GM19324 (cell line): ENCODE measurements around the gene HEATR3.

ENCODE experiments used
- ATAC-seq: cut with Tn5 transposase; IDR thresholded peaks from one replicate; pipeline ENCODE4 v1.9.1; 2021; ENCODE audit warnings: mild to moderate bottlenecking, moderate library complexity; ENCODE audit not compliant: unreplicated experiment, low FRiP score

HEATR3 gene, protein sequence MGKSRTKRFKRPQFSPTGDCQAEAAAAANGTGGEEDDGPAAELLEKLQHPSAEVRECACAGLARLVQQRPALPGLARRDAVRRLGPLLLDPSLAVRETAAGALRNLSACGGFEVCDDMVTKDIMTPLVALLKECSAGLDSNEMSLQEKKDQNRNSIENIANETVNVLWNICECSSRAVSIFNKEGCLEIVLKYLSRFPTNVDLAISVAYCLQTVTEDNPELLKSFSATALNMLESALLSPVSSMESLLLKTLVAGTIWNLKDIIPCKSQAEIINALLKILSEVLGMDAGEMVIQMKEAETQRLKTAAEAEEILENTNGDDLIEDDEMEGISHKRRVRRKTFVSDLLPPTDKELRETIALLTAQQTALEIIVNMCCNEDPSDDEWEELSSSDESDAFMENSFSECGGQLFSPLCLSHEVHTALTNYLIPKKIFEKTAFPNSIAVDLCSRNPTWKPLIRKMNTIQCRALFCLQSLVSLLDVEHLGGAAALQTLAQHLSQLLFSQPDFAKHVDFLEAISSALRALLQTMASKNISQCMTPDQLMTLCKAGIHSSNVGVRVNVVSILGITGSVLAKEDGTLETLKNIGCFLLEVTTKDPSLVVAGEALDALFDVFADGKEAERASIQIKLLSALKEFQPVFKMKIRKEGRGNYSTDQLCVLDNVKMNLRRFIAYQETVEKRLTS

DNA sequence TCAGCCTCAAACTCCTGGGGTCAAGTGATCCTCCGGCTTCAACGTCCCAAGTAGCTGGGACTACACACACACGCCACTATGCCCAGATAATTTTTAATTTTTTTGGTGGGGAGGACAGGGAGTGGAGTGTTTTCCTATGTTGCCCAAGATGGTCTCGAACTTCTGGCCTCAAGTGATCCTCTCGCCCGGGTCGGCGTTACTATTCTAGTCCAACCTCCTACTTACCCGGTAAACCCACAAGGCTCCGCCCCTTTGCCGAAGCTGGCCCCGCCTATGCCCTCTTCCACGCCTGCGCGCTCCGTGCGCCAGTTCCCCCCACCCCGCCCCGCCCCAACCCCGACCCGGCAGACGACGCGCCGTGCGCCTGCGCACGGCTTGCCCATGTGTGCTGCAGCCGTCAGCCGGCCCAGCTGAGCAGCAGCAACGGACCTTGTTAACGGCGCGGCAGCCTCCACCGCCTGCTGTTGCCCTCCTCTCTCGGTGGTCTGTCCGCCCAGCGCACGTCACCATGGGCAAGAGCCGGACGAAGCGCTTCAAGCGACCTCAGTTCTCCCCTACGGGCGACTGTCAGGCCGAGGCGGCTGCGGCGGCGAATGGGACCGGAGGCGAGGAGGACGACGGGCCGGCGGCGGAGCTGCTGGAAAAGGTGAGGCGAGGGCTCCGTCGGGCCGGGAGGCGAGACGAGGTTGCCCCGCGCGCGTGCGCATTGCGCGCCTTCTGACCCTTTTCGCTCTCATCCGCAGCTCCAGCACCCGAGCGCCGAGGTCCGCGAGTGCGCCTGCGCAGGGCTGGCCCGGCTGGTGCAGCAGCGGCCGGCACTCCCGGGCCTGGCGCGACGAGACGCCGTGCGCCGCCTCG is at the start of gene HEATR3:
Gene HEATR3, plus strand, starts transcription at position 347 of the 858 bp plus-strand sequence. Its CDS starts 162 bp downstream, at position 509.
- ATAC-seq = peak; percentile 78

GRCh38 chr16:50017553-50017952 is 48.2 kb upstream of the HEATR3 start:
- ATAC-seq = no peak

- no peak for ATAC-seq
These were observed 44.2 kb upstream of the HEATR3 start for GRCh38 chr16:50021544-50021943.

DNA sequence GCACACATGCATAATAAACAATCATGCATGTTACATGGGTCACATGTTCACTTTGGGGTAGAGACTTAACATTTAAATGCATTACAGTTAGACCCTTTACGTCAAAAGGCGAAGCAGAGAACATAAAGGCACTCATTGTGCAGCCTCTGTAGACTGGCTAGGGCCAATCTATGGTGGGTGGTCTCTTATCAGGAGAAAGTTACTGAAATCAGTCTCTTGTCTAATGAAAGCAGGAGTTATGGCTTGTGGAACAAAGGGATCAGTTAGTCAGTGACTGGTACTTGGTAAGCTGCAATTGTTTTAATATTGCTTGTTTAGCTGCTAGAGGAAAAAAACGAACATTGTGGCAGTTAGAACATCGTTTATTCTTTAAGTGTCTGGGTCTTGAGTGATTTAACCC is 42.1 kb upstream of the HEATR3 start:
- ATAC-seq = no peak

DNA sequence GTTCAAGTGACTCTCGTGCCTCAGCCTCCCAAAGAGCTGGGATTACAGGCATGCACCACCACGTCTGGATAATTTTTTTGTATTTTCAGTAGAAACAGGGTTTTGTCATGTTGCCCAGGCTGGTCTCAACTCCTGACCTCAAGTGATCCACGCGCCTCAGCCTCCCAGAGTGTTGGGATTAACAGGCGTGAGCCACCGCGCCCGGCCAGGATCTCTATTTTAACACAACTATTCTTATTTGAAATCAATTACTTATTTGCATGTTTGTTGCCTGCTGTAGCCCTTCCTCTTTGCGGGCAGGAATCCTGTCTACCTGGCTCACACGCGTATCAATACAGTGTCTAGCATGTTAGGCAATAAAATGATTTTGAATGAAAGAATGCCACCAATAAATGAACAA is 41.6 kb upstream of the HEATR3 start:
- no peak for ATAC-seq

- peak; percentile 98 for ATAC-seq
These were observed 40.9 kb upstream of the HEATR3 start, which contains the start of gene CNEP1R1 for GRCh38 chr16:50024684-50025536. CNEP1R1 (plus strand) TSS chr16:50025225; CDS start chr16:50025316, 91 bp downstream.

GRCh38 chr16:50025537-50025931 is 40.2 kb upstream of the HEATR3 start:
- peak; percentile 2 for ATAC-seq

GRCh38 chr16:50027829-50028228 is 37.9 kb upstream of the HEATR3 start:
- no peak for ATAC-seq

DNA sequence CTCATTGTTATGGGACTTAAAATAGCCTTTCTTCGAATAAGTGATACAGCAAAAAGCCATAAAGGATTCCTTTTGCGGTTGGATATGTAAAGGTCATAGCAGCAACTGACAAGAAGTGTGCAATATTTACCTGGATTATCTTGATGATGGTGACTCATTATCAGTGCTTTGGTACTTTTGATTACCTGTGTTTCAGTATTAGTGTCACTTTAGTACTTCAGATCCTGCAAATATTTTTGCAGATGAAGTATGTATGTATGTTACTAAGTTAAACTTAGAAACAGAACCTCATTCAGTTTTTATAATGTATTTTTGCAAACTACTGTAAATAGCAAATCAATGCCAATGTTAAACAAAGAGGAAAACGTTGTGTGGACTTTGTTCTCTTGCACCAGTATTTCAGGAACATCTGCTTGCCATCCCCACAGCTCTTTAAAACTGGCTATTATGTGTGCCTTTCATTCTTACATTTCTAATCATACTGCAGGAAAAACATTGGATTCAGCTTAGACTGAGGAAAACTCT is 30.2 kb upstream of the HEATR3 start:
- no peak for ATAC-seq

DNA sequence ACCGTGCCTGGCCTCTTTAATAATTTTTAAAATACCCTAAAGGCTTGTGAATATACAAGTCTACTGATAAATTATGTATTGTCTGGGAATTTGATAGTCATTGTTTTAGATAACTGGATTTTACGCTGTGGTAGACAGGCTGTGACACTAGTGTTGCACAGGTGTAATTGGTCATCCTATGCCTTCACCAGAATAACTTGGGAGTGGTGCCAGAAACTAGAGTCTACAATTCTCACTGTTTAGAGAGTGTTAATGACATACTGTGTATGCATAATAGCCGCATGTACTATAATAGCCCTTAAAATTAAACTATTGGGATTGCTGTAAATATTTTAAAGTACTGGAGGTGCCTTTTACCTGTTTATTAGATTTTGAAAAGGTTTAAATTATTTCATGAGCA is 29.3 kb upstream of the HEATR3 start:
- no peak for ATAC-seq

- no peak for ATAC-seq
These were observed 28.0 kb upstream of the HEATR3 start for GRCh38 chr16:50037662-50038220.

DNA sequence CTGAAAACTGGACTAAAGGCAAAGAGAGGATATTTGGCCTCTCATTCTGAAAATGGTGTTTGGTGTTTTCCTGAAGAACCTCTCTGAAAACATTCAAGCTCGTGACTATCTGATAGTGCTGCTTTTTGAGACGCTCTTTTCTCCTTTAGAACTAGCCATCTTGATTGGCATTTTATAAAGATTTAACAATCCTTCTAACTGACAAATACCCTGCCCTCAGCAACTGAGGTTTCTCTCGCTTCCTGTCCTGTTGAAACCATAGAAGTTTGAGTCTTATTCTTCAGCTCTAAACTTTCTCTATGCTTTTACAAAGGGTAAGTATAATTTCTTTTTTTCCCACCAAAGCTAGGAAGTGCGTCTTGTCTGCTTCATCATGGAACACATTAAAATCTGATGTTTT is 27.5 kb upstream of the HEATR3 start:
- no peak for ATAC-seq

- no peak for ATAC-seq
These were observed 26.8 kb upstream of the HEATR3 start for GRCh38 chr16:50038756-50039529.

GRCh38 chr16:50040018-50040417 is 25.8 kb upstream of the HEATR3 start:
- ATAC-seq = no peak

DNA sequence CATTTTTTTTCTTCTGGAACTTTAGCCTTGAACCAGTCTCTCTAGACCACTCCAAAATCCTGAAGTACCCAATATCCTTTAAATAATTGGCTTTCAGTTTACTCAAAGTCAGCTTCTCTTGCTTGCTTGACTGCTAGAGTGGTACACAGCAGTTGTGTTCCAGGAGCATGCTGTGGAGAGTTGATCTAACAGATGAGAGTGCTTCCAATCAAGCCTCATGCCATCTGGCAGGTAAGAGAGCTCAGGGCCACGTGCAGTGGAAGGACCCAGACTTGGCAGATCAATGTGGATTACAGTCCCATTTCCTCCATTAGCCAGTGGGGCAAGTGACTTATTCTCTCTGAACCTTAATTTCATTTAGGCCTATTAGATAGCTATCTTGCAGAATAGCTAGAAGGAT is 25.1 kb upstream of the HEATR3 start:
- ATAC-seq = no peak

- no peak for ATAC-seq
These were observed 22.4 kb upstream of the HEATR3 start for GRCh38 chr16:50043358-50043757.

DNA sequence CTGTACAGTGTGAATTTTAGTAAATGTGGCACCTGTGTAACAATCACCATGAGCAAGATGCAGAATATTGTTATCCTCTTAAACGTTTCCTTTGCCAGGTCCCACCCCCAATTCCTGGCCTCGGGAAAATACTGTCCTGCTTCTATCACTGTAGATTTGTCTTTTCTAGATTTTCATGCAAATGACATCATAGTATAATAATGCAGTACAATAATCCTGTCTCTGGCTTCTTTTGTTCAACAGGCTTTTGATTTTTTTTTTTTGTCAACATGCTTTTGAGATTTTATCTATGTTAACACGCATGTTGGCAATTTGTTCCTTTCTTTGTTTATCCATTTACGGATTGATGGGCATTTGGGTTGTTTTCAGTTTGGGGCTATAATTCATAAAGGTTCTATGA is 20.4 kb upstream of the HEATR3 start:
- no peak for ATAC-seq

GRCh38 chr16:50046853-50047252 is 18.9 kb upstream of the HEATR3 start:
- ATAC-seq = no peak

GRCh38 chr16:50047864-50048263 is 17.9 kb upstream of the HEATR3 start:
- ATAC-seq = no peak
